CD4-positive, alpha-beta T cell (primary cell): ENCODE results near the gene CDC7. TPM values are rescaled to one million over a fixed set of nuclear protein-coding genes. Genes with fewer than 3 reads are reported as not detected.

Experiments used
- ATAC-seq: fragments of 200-7000 bp; cut with Tn5 transposase; one replicate; pipeline ENCODE4 v1.10.0; 2022; ENCODE audit warnings: mild to moderate bottlenecking; ENCODE audit not compliant: poor library complexity
- CTCF ChIA-PET: fragments of 350-600 bp; sonication (Branson Sonifier 250); formaldehyde crosslinking; loops from one replicate; lab custom pipeline; 2021; ENCODE audit warnings: antibody characterized with exemption, inconsistent platforms; lab: Charles Lee
- POLR2A ChIA-PET: fragments of 350-600 bp; sonication (Branson Sonifier 250); formaldehyde crosslinking; loops from one replicate; lab custom pipeline; 2021; ENCODE audit warnings: antibody characterized with exemption, inconsistent platforms; lab: Charles Lee
- DNase-seq, 14 experiments: peaks; one replicate each; pipeline ENCODE4 v3.0.0-alpha.2; 2013 to 2020; ENCODE audit warnings: mixed read lengths in 2 of 14
- H3K27ac ChIP-seq, 2 donors: one replicate each; pipeline versions ENCODE4 v1.5.1 to v1.7.0; 2013; ENCODE audit warnings: low read length in 2 of 2, low read depth in 1 of 2, mild to moderate bottlenecking in 1 of 2
- H3K27me3 ChIP-seq, 2 experiments: 1 replicate in 1 of 2; 2 replicates in 1 of 2; pipeline versions ENCODE4 v1.6.1 to v1.7.0; 2013; ENCODE audit warnings: low read length in 2 of 2, control low read depth in 1 of 2, mild to moderate bottlenecking in 1 of 2, moderate library complexity in 1 of 2; ENCODE audit not compliant: insufficient read depth in 2 of 2, control insufficient read depth in 1 of 2
- H3K36me3 ChIP-seq: one replicate; pipeline ENCODE4 v1.6.1; 2013; ENCODE audit warnings: low read length, control low read depth; ENCODE audit not compliant: insufficient read depth
- H3K4me1 ChIP-seq: one replicate; pipeline ENCODE4 v1.6.1; 2013; ENCODE audit warnings: low read length, control low read depth; ENCODE audit not compliant: insufficient read depth
- H3K4me3 ChIP-seq: one replicate; pipeline ENCODE4 v1.5.1; 2013; ENCODE audit warnings: mild to moderate bottlenecking, low read length, moderate library complexity
- H3K9me3 ChIP-seq, 2 experiments: 1 replicate in 1 of 2; 2 replicates in 1 of 2; pipeline versions ENCODE4 v1.6.1 to v1.7.0; 2013; ENCODE audit warnings: low read length in 2 of 2, mild to moderate bottlenecking in 2 of 2, control low read depth in 1 of 2, moderate library complexity in 1 of 2; ENCODE audit not compliant: control insufficient read depth in 1 of 2, insufficient read depth in 1 of 2
- H3K27ac Mint-ChIP-seq: one replicate; pipeline ENCODE4 v1.8.0; 2020; ENCODE audit warnings: mixed read lengths
- H3K27me3 Mint-ChIP-seq: one replicate; pipeline ENCODE4 v1.8.0; 2021; ENCODE audit warnings: mixed read lengths
- H3K36me3 Mint-ChIP-seq: one replicate; pipeline ENCODE4 v1.8.0; 2021; ENCODE audit warnings: low read depth, mixed read lengths
- H3K4me1 Mint-ChIP-seq: one replicate; pipeline ENCODE4 v1.8.0; 2021; ENCODE audit warnings: low read depth, mixed read lengths
- H3K4me3 Mint-ChIP-seq: one replicate; pipeline ENCODE4 v1.8.0; 2020; ENCODE audit warnings: mild to moderate bottlenecking, mixed read lengths
- H3K9me3 Mint-ChIP-seq: one replicate; pipeline ENCODE4 v1.8.0; 2020; ENCODE audit warnings: mixed read lengths
- intact Hi-C, 2 experiments: fragments of 100-400 bp; cut with DNase I in 1 of 2; cut with micrococcal nuclease in 1 of 2; formaldehyde crosslinking; loops; one replicate each; pipeline versions ENCODE4 v1.15.1 to v1.9.0; 2023 to 2025; cut with DNase I, micrococcal nuclease
- total RNA-seq, 174 experiments: library from RNA in 2 of 174; stranded (reverse) in 2 of 174; gene quantifications; one replicate each; pipeline ENCODE4 v1.2.3 and lab custom pipeline; 2021 to 2026
- TF ChIP-seq, protein P1 (sequence below): fragments of 200-600 bp; IDR thresholded peaks from one replicate; pipeline ENCODE4 v1.8.0; 2022; ENCODE audit warnings: antibody characterized with exemption, mild to moderate bottlenecking

CDC7 gene
- total RNA-seq, 2 experiments from 2014 or later: 4.2 to 4.8 TPM

DNA sequence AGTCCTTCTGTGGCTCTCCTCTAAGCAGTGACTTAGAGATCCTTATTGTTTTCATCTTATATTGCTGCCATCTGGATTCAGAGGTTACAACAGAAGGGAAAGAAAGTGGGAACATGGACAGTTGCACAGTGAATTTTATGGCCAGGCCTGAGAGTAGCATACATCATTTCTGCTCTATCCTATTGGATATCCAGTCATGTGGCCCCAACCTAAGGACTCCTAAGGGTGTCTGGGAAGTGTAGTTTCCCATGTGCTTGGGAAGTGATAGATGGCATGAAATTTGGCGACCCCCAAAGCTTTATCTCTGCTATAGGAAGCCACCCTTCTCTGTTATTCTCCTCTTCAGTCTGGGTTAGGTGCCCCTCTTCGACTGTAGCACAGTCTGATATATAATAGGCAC lies 51.9 kb downstream of the CDC7 start:
- ChIA-PET POLR2A (interaction anchor here (1.4 kb wide), 1 partner anchor 13 kb away, joined by 3 read pairs; no protein-coding TSS in a partner anchor), CTCF (interaction anchor here (1.7 kb wide), 1 partner anchor 241 kb away, joined by 3 read pairs; no protein-coding TSS in a partner anchor)
- Histone ChIP-seq H3K4me3 (no peak overlapping the region), H3K9me3 (peaks cover 0 to 3% of the 10 kb centered on the region in 2 experiments), H3K36me3 (no peaks in the 10 kb centered on the region), H3K27ac (no peak overlapping the region), H3K4me1 (peaks cover 74% of the 10 kb centered on the region), H3K27me3 (no peaks in the 10 kb centered on the region)
- ATAC-seq: no peak
- no peak for DNase-seq
- Mint-ChIP-seq H3K4me1 (peaks cover 92% of the 10 kb centered on the region), H3K27me3 (no peaks in the 10 kb centered on the region), H3K4me3 (no peak overlapping the region), H3K36me3 (no peaks in the 10 kb centered on the region), H3K9me3 (no peaks in the 10 kb centered on the region), H3K27ac (peak overlapping the region; percentile 16)
- intact Hi-C loops: loop anchor here in 1 of 2 experiments (10.0 kb wide), 1 partner anchor 72 kb away; no protein-coding TSS in a partner anchor
- TF ChIP-seq, protein P1, sequence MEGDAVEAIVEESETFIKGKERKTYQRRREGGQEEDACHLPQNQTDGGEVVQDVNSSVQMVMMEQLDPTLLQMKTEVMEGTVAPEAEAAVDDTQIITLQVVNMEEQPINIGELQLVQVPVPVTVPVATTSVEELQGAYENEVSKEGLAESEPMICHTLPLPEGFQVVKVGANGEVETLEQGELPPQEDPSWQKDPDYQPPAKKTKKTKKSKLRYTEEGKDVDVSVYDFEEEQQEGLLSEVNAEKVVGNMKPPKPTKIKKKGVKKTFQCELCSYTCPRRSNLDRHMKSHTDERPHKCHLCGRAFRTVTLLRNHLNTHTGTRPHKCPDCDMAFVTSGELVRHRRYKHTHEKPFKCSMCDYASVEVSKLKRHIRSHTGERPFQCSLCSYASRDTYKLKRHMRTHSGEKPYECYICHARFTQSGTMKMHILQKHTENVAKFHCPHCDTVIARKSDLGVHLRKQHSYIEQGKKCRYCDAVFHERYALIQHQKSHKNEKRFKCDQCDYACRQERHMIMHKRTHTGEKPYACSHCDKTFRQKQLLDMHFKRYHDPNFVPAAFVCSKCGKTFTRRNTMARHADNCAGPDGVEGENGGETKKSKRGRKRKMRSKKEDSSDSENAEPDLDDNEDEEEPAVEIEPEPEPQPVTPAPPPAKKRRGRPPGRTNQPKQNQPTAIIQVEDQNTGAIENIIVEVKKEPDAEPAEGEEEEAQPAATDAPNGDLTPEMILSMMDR: no peak

DNA sequence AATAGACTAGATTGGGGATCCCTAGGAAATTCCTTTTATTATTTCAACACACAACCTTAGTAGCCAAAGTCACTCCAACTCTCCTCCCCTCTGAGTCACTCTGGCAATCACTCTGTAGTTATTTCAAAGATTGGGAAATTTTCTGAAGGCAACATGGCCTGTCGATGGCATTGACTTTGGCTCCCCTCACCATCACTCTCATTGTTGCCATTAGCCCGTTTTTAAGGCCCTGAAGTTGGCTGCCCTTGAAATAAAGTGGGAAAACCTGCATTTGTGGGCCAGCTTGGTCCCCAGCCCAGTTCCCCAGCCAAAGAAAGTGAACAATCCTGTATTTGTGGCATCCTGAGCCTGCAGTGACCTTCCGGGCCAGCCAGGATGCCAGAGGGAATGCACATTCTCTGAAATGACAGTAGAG lies 52.5 kb downstream of the CDC7 start:
- ChIA-PET POLR2A (interaction anchor here (1.4 kb wide), 1 partner anchor 12 kb away, joined by 3 read pairs; no protein-coding TSS in a partner anchor), CTCF (no interaction called here)
- Mint-ChIP-seq H3K4me1 (peaks cover 91% of the 10 kb centered on the region), H3K9me3 (no peaks in the 10 kb centered on the region), H3K36me3 (no peaks in the 10 kb centered on the region), H3K4me3 (no peak overlapping the region), H3K27ac (peak overlapping the region; percentile 90), H3K27me3 (no peaks in the 10 kb centered on the region)
- Histone ChIP-seq H3K4me1 (peaks cover 68% of the 10 kb centered on the region), H3K27ac (no peak overlapping the region), H3K27me3 (no peaks in the 10 kb centered on the region), H3K4me3 (no peak overlapping the region), H3K9me3 (peaks cover 0 to 3% of the 10 kb centered on the region in 2 experiments), H3K36me3 (no peaks in the 10 kb centered on the region)
- TF ChIP-seq, protein P1: no peak
- intact Hi-C loops: loop anchor here in 1 of 2 experiments (10.0 kb wide), 1 partner anchor 72 kb away; no protein-coding TSS in a partner anchor
- DNase-seq: no peak
- no peak for ATAC-seq

DNA sequence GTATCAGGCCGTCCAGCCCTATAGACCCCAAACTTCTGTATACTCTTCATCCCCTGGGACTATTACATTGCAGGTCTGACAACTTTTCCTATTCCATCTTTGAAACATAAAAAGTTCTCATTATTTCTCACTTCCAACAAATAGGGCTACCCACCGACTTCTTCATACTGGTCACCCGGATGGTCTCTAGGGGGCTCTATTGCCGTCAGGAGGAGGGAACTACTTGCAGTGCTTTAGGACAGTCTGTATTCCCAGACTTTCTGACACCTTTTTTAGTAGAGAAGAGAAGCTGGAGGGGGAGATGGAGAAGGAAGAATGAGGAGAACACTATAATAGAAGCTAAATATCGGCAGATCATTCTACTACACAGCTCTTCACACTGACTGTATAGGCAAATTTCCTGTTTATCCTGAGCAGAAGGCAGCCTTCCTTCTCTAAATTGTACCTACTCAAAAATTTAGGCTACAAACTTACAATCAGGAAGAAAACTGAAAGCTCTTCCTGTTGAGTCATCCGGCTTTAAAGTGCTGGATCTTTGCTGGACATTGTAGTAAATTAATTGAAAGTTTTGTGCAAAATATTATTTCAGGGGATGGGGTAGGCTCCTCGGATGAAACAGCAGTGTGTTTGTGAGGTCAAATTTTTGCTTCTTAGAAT lies 54.6 kb downstream of the CDC7 start:
- Histone ChIP-seq H3K4me1 (peaks cover 65% of the 10 kb centered on the region), H3K36me3 (no peaks in the 10 kb centered on the region), H3K9me3 (peaks cover 0 to 3% of the 10 kb centered on the region in 2 experiments), H3K27me3 (no peaks in the 10 kb centered on the region), H3K4me3 (no peak overlapping the region), H3K27ac (peak overlapping the region; percentile 33 to 83)
- H3K27ac Mint-ChIP-seq: peak overlapping the region; percentile 90
- DNase-seq (peak in 1 of 14 experiments; percentile 46), ATAC-seq (no peak)
- POLR2A ChIA-PET: interaction anchor here (1.0 kb wide), 1 partner anchor 249 kb away, joined by 4 read pairs; no protein-coding TSS in a partner anchor
- H3K4me3 Mint-ChIP-seq: peak overlapping the region; percentile 2
- H3K27me3 Mint-ChIP-seq: no peaks in the 10 kb centered on the region
- intact Hi-C loops: loop anchor here in 1 of 2 experiments (5.0 to 10.0 kb wide), 2 partner anchors 43 to 70 kb away; no protein-coding TSS in a partner anchor
- H3K4me1 Mint-ChIP-seq: peaks cover 90% of the 10 kb centered on the region
- no peaks in the 10 kb centered on the region for H3K9me3 Mint-ChIP-seq
- H3K36me3 Mint-ChIP-seq: no peaks in the 10 kb centered on the region
- TF ChIP-seq, protein P1: no peak
- CTCF ChIA-PET: no interaction called here
